Measurements from ENCODE around the gene OSTC. TPM values are rescaled to one million over a fixed set of nuclear protein-coding genes. Genes with fewer than 3 reads are reported as not detected.

The OSTC gene
- 125 TPM for polyA plus RNA-seq (2012; ENCODE audit: insufficient read depth, insufficient read length, low read depth)

GRCh38 chr4:108650212-108651013 is at the start of gene OSTC:
TSS of gene OSTC (plus strand) at chr4:108650599. CDS start at chr4:108650656, 57 bp downstream.
- Histone ChIP-seq H3K4me3 (ENCODE audit: low read depth, low read length) (peak within 1 kb of the TSS; percentile 96), H3K36me3 (peaks cover 1% of the 10 kb centered on the region; the same call in 1 of the 2 replicates)
- peak; percentile 95 for DNase-seq

GRCh38 chr4:108601106-108601505 is 49.3 kb upstream of the OSTC start:
- no peak for TF ChIP-seq CTCF (IDR thresholded peaks at IDR 0.05; ENCODE audit: low read depth, low read length)
- peaks cover 2% of the 10 kb centered on the region; the same call in 1 of the 2 replicates for H3K9me3 ChIP-seq
- no peaks in the 10 kb centered on the region for H3K4me1 ChIP-seq
- H3K27me3 ChIP-seq, result no peaks in the 10 kb centered on the region; the same call in 1 of the 2 replicates
- no peak overlapping the region for H3K4me3 ChIP-seq (ENCODE audit: low read depth, low read length)
- no peaks in the 10 kb centered on the region for H3K36me3 ChIP-seq
- no peak for DNase-seq

More at GRCh38 chr4:108650212-108651013, at the start of gene OSTC:
- 0 out of 2 replicates have a peak, but pooled peaks have one; percentile 12 for TF ChIP-seq CTCF (IDR thresholded peaks at IDR 0.05; ENCODE audit: low read depth, low read length)
- Histone ChIP-seq H3K9me3 (no peaks in the 10 kb centered on the region), H3K4me1 (peaks cover 3% of the 10 kb centered on the region; the same call in 1 of the 2 replicates), H3K27me3 (no peaks in the 10 kb centered on the region)

- Histone ChIP-seq H3K4me3 (ENCODE audit: low read depth, low read length) (no peak overlapping the region), H3K4me1 (no peaks in the 10 kb centered on the region), H3K27me3 (no peaks in the 10 kb centered on the region; the same call in 1 of the 2 replicates), H3K36me3 (no peaks in the 10 kb centered on the region), H3K9me3 (peaks cover 2% of the 10 kb centered on the region; the same call in 1 of the 2 replicates)
- no peak for DNase-seq
- TF ChIP-seq CTCF (IDR thresholded peaks at IDR 0.05; ENCODE audit: low read depth, low read length), result no peak
These were observed 48.9 kb upstream of the OSTC start for GRCh38 chr4:108601532-108601931.

- no peak for DNase-seq
- H3K9me3 ChIP-seq, result peaks cover 2% of the 10 kb centered on the region; the same call in 1 of the 2 replicates
- no peak overlapping the region for H3K4me3 ChIP-seq (ENCODE audit: low read depth, low read length)
- H3K27me3 ChIP-seq, result no peaks in the 10 kb centered on the region; the same call in 1 of the 2 replicates
- TF ChIP-seq CTCF (IDR thresholded peaks at IDR 0.05; ENCODE audit: low read depth, low read length), result no peak
- H3K4me1 ChIP-seq, result no peaks in the 10 kb centered on the region
- no peaks in the 10 kb centered on the region for H3K36me3 ChIP-seq
These were observed 48.2 kb upstream of the OSTC start for GRCh38 chr4:108602163-108602562.

GRCh38 chr4:108607079-108607815 is 43.2 kb upstream of the OSTC start:
- TF ChIP-seq CTCF (IDR thresholded peaks at IDR 0.05; ENCODE audit: low read depth, low read length), result no peak
- DNase-seq, result no peak
- no peaks in the 10 kb centered on the region for H3K4me1 ChIP-seq
- no peak overlapping the region for H3K4me3 ChIP-seq (ENCODE audit: low read depth, low read length)
- no peaks in the 10 kb centered on the region for H3K9me3 ChIP-seq
- H3K36me3 ChIP-seq, result no peaks in the 10 kb centered on the region
- H3K27me3 ChIP-seq, result no peaks in the 10 kb centered on the region; the same call in 1 of the 2 replicates

Measured in BE2C (cell line).